Vagina (tissue), 2 donors: ENCODE measurements around the gene NRG3. TPM values are rescaled to one million over a fixed set of nuclear protein-coding genes. Genes with fewer than 3 reads are reported as not detected.

ENCODE experiments used
- DNase-seq, 2 donors: peaks; one replicate each; pipeline ENCODE4 v3.0.0-alpha.2; 2017; ENCODE audit errors: extremely low spot score in 2 of 2
- H3K27ac ChIP-seq: fragments of 200-600 bp; sonication (generic); one replicate; pipeline ENCODE4 v1.5.1; 2019
- H3K27me3 ChIP-seq: fragments of 200-600 bp; sonication (generic); one replicate; pipeline ENCODE4 v1.5.1; 2019
- H3K36me3 ChIP-seq, 2 donors: fragments of 200-600 bp; sonication (generic); one replicate each; pipeline ENCODE4 v1.5.1; 2017 to 2019
- H3K4me1 ChIP-seq: fragments of 200-600 bp; sonication (generic); one replicate; pipeline ENCODE4 v1.5.1; 2019
- H3K4me3 ChIP-seq, 2 donors: fragments of 200-600 bp; sonication (generic); 1 replicate in 1 of 2; 2 replicates in 1 of 2; pipeline ENCODE4 v1.5.1; 2016 to 2019
- H3K9me3 ChIP-seq: fragments of 200-600 bp; sonication (generic); one replicate; pipeline ENCODE4 v1.5.1; 2019
- POLR2A ChIP-seq, 2 donors: fragments of 450-650 bp; IDR thresholded peaks; one replicate each; pipeline ENCODE4 v1.6.1; 2017; ENCODE audit warnings: antibody characterized with exemption in 2 of 2, mild to moderate bottlenecking in 2 of 2, moderate library complexity in 2 of 2
- POLR2AphosphoS5 ChIP-seq, 2 donors: sonication (generic); formaldehyde crosslinking; IDR thresholded peaks; one replicate each; pipeline ENCODE4 v1.9.0; 2017; ENCODE audit warnings: antibody characterized with exemption in 2 of 2, mild to moderate bottlenecking in 2 of 2, low read depth in 1 of 2; ENCODE audit not compliant: insufficient read depth in 1 of 2
- intact Hi-C: fragments of 100-400 bp; cut with DNase I; formaldehyde crosslinking; loops from one replicate; pipeline ENCODE4 v1.15.1; 2023
- total RNA-seq: library from RNA; depleted of rRNA; stranded (reverse); fragments of >200 nt; gene quantifications from one replicate; pipeline ENCODE4 v1.2.3, GENCODE V29; 2016
- TF ChIP-seq, protein P1 (sequence below), 3 experiments: fragments of 450-650 bp in 2 of 3; fragments of 200-600 bp in 1 of 3; sonication (generic) in 1 of 3; IDR thresholded peaks; one replicate each; pipeline ENCODE4 v1.5.1; 2017 to 2019; ENCODE audit warnings: antibody characterized with exemption in 3 of 3, mild to moderate bottlenecking in 2 of 3, moderate library complexity in 2 of 3

Gene NRG3
- total RNA-seq, 1 donor from 2014 or later: not detected

DNA sequence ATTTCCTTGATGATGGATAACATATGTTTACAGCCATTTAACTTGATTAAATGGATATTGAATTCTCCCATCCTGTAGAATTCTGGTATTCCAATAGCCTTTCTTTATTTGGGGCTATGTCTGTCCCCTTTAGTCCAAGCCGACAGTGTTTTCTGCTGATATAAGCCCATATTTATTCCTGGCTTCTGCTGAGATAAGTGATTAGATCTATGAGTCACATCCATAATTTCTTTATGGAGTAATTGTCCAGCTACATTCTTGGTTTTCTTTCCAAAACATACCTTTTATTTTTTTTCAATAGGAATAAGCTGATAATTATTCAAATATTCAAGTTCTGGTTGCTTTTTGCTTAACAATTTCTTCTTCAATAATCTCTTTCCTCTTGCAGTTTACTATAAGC, 106.7 kb downstream of the NRG3 start:
- intact Hi-C loops: no loop called here
- Histone ChIP-seq H3K4me3 (no peak overlapping the region), H3K4me1 (no peaks in the 10 kb centered on the region), H3K36me3 (no peaks in the 10 kb centered on the region), H3K9me3 (no peaks in the 10 kb centered on the region), H3K27me3 (no peaks in the 10 kb centered on the region), H3K27ac (no peak overlapping the region)
- TF ChIP-seq, protein P1, sequence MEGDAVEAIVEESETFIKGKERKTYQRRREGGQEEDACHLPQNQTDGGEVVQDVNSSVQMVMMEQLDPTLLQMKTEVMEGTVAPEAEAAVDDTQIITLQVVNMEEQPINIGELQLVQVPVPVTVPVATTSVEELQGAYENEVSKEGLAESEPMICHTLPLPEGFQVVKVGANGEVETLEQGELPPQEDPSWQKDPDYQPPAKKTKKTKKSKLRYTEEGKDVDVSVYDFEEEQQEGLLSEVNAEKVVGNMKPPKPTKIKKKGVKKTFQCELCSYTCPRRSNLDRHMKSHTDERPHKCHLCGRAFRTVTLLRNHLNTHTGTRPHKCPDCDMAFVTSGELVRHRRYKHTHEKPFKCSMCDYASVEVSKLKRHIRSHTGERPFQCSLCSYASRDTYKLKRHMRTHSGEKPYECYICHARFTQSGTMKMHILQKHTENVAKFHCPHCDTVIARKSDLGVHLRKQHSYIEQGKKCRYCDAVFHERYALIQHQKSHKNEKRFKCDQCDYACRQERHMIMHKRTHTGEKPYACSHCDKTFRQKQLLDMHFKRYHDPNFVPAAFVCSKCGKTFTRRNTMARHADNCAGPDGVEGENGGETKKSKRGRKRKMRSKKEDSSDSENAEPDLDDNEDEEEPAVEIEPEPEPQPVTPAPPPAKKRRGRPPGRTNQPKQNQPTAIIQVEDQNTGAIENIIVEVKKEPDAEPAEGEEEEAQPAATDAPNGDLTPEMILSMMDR (IDR thresholded peaks at IDR 0.05): no peak
- TF ChIP-seq POLR2A (IDR thresholded peaks at IDR 0.05): no peak
- TF ChIP-seq POLR2AphosphoS5 (IDR thresholded peaks at IDR 0.05; ENCODE audit: insufficient read depth in 1 of 2, low read depth in 1 of 2): no peak
- no peak for DNase-seq

DNA sequence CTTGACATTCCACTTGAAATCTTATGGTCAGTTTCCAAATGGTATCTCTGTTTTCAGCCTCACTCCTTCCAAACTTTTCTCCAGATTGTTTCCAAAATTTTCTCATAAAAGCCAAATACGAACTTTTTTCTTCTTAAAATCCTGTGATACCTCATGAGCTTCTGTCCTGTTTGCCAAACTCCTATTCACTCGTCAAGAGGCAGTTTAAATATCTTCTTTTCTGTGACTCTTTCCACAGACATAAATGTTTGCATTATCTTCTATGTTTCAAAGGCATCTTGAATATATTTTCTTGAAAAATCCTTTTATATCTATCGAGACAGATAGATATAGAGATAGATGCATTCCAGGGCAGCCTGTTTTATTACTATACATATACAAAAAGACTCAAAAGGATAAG, 109.4 kb downstream of the NRG3 start:
- H3K27ac ChIP-seq: no peak overlapping the region
- H3K4me3 ChIP-seq: no peak overlapping the region
- no peak for DNase-seq
- H3K36me3 ChIP-seq: no peaks in the 10 kb centered on the region
- intact Hi-C loops: no loop called here
- TF ChIP-seq, protein P1 (IDR thresholded peaks at IDR 0.05): no peak
- no peak for TF ChIP-seq POLR2AphosphoS5 (IDR thresholded peaks at IDR 0.05; ENCODE audit: insufficient read depth in 1 of 2, low read depth in 1 of 2)
- no peak for TF ChIP-seq POLR2A (IDR thresholded peaks at IDR 0.05)
- no peaks in the 10 kb centered on the region for H3K4me1 ChIP-seq
- H3K9me3 ChIP-seq: no peaks in the 10 kb centered on the region
- no peaks in the 10 kb centered on the region for H3K27me3 ChIP-seq

DNA sequence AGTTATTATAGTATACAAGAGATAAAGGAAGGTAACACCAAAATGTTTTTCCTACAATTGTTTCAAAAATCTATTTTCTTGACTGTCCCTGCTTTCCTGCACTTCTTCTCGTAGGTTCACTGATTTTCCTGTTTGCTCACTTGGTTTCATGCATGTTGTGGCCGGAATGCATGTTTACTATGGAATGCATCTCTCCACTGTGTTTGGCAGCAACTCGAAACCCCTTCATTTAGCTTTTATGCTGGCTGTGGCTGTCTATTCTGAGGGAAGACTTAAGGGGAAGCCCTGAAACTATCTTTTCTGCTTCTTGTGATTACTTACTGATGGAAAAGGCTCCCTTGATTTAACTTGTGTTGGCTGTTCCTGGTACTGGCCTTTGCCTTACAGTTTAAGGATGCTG, 120.3 kb downstream of the NRG3 start:
- no peak overlapping the region for H3K4me3 ChIP-seq
- TF ChIP-seq, protein P1 (IDR thresholded peaks at IDR 0.05): no peak
- H3K36me3 ChIP-seq: no peaks in the 10 kb centered on the region
- no peaks in the 10 kb centered on the region for H3K27me3 ChIP-seq
- no peak for DNase-seq
- H3K4me1 ChIP-seq: no peaks in the 10 kb centered on the region
- H3K27ac ChIP-seq: no peak overlapping the region
- intact Hi-C loops: no loop called here
- no peaks in the 10 kb centered on the region for H3K9me3 ChIP-seq

DNA sequence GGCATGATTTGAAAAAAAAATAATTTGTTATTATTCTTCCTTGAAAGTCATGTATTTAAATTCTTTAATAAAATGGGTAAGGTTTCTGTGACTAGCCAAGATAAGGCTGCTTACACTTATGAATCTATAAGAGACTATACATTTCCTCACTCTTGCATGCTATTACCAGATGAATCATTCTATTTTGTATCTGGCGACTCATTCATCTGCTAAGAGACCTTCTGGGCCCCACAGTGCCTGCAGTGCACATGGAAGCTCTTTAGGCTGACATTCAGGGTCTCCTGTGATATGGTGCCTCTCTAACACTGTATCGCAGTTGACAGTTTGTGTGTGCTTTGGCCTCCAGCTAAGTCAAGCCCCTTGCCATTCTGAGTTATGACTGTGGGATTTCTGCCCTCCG, 121.9 kb downstream of the NRG3 start:
- H3K4me1 ChIP-seq: no peaks in the 10 kb centered on the region
- no peak for DNase-seq
- no peak overlapping the region for H3K4me3 ChIP-seq
- no peaks in the 10 kb centered on the region for H3K36me3 ChIP-seq
- H3K27ac ChIP-seq: no peak overlapping the region
- TF ChIP-seq, protein P1 (IDR thresholded peaks at IDR 0.05): no peak
- no peak for TF ChIP-seq POLR2AphosphoS5 (IDR thresholded peaks at IDR 0.05; ENCODE audit: insufficient read depth in 1 of 2, low read depth in 1 of 2)
- no peak for TF ChIP-seq POLR2A (IDR thresholded peaks at IDR 0.05)
- no peaks in the 10 kb centered on the region for H3K9me3 ChIP-seq
- no peaks in the 10 kb centered on the region for H3K27me3 ChIP-seq
- intact Hi-C loops: no loop called here

DNA sequence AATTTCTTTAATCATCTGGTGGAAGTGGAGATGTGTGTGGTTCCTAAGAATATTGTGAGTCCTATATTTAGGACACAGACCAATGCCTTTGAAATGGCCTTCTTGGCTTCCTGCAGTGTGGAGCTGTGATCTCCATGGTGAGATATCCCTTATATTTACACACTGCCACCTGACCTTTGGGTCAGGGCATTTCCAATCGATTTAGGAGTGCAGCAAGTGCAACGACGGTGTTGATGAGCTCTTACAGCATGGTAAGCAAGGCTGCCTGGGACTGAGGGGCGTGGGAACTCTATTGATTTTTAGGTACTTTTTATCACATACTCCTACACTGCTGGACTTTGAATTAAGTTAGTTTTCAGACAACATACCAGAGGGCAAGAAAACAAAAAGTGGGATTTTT, 146.0 kb downstream of the NRG3 start:
- H3K9me3 ChIP-seq: no peaks in the 10 kb centered on the region
- no peaks in the 10 kb centered on the region for H3K4me1 ChIP-seq
- no peaks in the 10 kb centered on the region for H3K27me3 ChIP-seq
- no peak overlapping the region for H3K4me3 ChIP-seq
- no peak overlapping the region for H3K27ac ChIP-seq
- no peaks in the 10 kb centered on the region for H3K36me3 ChIP-seq
- no peak for DNase-seq
- no peak for TF ChIP-seq POLR2AphosphoS5 (IDR thresholded peaks at IDR 0.05; ENCODE audit: insufficient read depth in 1 of 2, low read depth in 1 of 2)
- TF ChIP-seq, protein P1 (IDR thresholded peaks at IDR 0.05): no peak
- intact Hi-C loops: no loop called here
